ENCODE data around the gene MILR1.
"Not testable (repeated sequence)": the region's sequence is repeated elsewhere in the genome, so short reads cannot be mapped to it uniquely, and the experiment has no call there.

The MILR1 gene
- total RNA-seq, result 0 to 0.06 reads per million in 2 experiments

DNA sequence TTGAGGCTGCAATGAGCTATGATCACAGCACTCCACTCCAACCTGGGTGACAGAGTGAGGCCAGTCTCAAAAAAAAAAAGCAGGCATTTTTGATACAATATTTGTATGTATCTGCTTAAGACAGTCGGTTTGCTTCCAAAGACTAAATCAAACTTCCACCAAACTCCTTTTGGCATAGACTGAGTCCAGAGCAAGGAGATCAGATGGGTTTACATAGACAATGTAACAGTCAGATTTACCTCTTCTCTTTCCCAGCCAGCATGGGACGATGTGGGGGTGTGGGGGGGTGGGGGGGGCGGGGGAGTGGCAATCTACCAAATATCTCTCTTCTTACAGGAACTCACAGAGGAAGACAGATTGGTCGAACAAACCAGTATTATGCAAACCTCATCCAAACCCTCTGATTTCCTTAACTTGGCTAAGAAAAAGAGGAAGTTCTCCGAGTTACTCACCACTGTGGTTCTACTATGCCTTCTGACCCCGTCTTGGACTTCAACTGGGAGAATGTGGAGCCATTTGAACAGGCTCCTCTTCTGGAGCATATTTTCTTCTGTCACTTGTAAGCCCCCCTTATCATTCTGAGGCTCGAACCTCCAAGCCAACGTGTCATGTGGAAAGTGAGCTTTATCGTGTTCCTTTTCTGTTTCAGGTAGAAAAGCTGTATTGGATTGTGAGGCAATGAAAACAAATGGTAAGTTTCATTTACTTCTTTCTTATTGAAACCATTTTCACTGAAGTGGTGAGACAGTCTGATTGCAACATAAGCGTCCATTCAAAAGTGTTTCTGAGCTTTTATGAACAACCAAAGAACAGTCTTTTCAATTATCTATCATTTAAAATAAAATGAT, at the start of gene MILR1:
TSS of gene MILR1 (plus strand) at position 451 of the 848 bp plus-strand sequence. CDS start at position 505, 54 bp downstream.
- no peak for DNase-seq (ENCODE audit: low read depth)

DNA sequence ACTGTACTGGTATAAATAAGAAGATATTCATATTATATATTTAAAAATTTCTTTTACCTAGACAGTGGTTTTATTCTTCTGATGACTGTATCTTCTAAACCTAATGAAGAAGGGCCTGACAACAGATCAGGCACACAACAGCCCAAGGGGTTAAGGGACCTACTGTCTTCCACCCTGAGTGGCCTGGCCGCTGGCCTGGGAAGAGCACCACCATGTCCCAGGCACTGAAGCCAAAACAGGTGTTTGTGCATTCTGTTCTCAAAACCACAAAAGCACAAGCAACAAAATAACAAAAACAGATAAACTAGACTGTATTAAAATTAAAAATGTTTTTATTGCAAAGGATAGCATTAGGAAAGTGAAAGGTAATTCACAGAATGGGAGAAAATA, 49.2 kb upstream of the MILR1 start:
- DNase-seq (ENCODE audit: low read depth), result no peak

DNA sequence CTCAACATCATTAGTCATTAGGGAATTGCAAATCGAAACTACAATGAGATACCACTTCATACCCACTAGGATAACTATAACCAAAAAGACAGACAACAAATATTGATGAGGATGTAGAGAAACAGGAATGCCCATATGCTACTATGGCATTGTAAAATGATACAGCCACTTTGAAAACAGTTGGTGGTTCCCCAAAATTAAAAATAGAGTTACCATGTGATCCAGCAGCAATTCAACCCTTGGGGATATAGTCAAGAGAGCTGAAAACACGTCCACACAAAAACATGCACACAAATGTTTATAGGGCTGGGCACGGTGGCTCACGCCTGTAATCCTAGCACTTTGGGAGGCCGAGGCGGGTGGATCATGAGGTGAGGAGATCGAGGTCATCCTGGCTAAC, 48.3 kb upstream of the MILR1 start:
- DNase-seq (ENCODE audit: low read depth), result no peak

DNA sequence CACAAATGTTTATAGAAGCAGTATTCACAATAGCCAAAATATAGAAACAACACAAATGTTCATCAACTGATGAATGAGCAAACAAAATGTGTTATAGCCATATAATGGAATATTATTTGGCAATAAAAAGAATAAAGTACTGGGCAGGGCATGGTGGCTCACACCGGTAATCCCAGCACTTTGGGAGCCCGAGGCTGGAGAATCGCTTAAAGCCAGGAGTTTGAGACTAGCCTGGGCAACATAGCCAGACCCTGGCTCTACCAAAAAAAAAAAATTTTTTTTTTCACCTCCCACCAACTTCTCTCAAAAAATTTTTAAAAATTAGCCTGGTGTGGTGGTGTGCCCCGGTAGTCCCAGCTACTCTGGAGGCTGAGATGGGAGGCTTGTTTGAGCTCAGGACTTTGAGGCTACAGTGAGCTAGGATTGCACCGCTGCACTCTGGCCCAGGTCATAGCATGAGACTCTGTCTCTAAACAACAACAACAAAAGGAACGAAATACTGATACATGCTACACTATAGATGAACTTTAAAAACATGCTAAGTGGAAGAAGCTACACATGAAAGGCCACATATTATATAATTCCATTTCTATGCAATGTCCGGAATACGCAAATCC, 47.6 kb upstream of the MILR1 start:
- no peak for DNase-seq (ENCODE audit: low read depth)

DNA sequence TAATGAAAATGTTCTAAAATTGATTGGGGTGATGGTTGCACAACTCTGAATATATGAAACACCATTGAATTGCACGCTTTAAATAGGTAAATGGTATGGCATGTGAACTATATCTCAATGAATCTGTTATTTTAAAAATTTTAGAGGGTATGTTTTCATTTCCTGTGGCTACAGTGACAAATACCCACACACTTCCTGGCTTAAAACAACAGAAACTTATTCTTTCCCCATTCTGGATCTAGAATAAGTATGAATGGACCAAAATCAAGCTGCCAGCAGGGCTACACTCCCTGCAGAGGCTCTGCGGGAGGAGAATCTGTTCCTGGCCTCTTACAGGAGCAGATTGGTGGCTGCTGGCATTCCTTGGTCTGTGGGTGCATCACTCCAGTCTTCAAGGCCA, 47.0 kb upstream of the MILR1 start:
- no peak for DNase-seq (ENCODE audit: low read depth)

- no peak for DNase-seq (ENCODE audit: low read depth)
Observed at GRCh38 chr17:64402469-64402868, 46.4 kb upstream of the MILR1 start.

- DNase-seq (ENCODE audit: low read depth), result no peak
Observed at GRCh38 chr17:64403881-64404460, 44.9 kb upstream of the MILR1 start.

DNA sequence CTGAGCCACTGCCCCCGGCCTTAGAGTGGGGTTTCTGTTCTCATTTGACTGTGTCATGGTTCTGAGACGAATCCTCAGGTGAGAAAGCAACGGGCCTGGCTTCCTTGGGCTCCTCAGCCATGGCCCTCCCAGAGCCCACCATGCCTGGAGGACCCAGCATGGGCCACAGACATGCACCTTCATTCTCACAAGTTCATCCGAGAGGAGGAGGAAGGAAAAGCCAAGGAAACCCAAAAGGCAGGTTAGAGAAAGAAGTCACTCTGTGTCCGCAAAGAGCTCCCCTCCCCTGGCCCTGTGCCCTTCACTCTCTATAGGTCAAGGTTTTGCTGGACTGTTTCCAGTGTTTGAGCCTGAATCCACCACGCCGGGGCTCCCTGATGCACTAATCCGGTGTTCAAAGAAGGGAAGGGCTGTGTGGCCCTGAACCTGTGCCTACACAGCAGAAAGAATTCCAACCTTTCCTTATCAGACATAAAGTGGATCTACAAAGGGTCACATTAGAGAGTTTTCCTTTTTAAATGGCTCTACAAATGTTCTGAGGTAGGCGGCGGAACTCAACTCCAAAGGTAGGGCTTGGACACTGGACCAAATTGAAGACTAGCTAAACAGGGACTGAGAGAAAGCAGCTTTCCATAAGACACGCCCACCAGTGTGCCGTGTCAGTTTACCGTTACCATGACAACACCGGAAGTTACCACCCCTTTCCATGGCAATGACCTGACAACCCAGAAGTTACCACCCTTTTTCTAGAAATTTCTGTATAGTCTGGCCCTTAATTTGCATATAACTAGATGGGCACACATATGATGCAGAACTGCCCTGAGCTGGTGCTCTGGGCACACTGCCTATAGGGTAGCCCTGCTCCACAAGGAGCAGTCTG, 42.4 kb upstream of the MILR1 start:
- DNase-seq (ENCODE audit: low read depth), result no peak

GRCh38 chr17:64410750-64411490, 38.0 kb upstream of the MILR1 start:
- no peak for DNase-seq (ENCODE audit: low read depth)

- DNase-seq (ENCODE audit: low read depth), result no peak
Observed at GRCh38 chr17:64411999-64412771, 36.7 kb upstream of the MILR1 start.

GRCh38 chr17:64412944-64413381, 36.0 kb upstream of the MILR1 start:
- DNase-seq (ENCODE audit: low read depth), result no peak

GRCh38 chr17:64413513-64413912, 35.4 kb upstream of the MILR1 start:
- DNase-seq (ENCODE audit: low read depth), result no peak

DNA sequence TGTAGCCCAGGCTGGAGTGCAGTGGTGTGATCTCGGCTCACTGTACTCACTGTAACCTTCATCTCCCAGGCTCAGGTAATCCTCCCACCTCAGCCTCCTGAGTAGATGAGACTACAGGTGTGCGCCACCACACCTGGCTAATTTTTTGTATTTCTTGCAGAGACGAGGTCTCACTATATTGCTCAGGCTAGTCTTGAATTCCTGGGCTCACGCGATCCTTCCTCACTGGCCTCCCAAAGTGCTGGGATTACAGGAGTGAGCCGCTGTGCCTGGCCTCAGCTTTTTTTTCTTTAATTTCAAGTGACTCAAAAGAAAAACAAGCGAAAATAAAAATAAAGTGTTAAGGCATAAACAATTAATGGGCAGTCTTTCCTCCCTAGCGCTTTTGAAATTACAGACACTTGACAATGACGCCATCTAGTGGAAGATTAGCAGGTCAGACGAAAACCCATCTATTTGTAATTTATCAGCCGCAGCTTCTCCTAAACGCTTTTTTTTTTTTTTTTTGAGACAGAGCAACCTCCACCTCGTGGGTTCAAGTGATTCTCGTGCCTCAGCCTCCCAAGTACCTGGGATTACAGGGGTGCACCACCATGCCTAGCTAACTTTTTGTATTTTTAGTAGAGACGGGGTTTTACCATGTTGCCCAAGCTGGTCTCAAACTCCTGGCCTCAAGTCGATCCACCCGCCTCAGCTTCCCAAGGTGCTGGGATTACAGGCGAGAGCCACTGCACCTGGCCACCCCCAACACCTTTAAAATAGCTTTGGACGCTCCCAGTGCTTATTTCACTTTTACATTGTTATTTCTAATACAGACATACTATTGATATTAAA, 30.2 kb upstream of the MILR1 start:
- DNase-seq (ENCODE audit: low read depth), result no peak

DNA sequence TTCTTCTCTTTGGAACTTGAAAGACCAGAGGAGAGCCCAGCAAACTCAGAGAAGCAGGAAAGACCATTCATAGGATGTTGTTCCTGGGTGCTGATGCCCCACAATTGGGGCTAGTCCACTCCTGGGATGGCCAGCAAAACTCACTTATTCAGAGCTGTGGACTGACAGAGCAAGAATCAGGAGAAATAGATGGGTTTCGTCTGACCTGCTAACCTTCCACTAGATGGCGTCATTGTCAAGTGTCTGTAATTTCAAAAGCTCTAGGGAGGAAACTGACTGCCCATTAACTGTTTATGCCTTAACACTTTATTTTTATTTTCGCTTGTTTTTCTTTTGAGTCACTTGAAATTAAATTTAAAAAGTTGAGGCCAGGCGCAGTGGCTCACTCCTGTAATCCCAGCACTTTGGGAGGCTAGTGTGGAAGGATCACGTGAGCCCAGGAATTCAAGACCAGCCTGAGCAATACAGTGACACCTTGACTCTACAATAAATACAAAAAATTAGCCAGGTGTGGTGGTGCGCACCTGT, 28.7 kb upstream of the MILR1 start:
- DNase-seq (ENCODE audit: low read depth), result no peak

- not testable (repeated sequence) for DNase-seq (ENCODE audit: low read depth)
Observed at GRCh38 chr17:64422121-64422520, 26.8 kb upstream of the MILR1 start.

GRCh38 chr17:64423881-64424280, 25.0 kb upstream of the MILR1 start:
- no peak for DNase-seq (ENCODE audit: low read depth)

DNA sequence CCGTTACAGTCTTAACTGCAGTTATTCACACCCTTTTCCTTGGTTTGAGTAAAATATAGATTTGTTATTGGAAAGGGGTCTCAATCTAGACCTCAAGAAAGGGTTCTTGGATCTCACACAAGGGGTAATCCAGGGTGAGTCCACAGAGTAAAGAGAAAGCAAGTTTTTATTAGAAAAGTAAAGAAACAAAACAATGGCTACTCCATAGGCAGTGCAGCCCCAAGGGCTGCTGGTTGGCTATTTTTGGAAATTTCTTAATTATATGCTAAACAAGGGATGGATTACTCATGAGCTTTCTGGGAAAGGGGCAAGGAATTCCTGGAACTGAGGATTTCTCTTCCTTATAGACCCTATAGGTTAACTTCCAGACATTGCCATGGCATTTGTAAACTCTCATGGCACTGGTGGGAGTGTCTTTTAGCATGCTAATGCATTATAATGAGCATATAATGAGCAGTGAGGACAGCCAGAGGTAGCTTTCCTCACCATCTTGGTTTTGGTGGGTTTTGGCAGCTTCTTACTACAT, 24.5 kb upstream of the MILR1 start:
- no peak for DNase-seq (ENCODE audit: low read depth)

DNA sequence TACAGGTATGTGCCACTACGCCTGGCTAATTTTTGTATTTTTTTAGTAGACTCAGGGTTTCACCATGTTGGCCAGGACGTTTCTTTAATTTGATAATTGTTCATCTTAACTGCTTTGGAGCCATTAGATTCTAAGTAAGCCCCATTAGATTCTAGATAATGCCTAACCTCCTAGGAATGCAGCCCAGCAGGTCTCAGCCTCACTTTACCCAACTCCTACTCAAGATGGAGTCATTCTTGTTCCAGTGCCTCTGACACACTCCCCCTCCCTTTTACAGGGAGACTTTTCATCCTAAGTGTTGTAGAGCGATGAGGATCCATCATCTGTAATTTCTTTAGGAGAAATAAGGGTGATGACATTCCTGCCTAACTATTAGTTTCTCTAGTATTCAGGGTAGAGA, 23.7 kb upstream of the MILR1 start:
- no peak for DNase-seq (ENCODE audit: low read depth)

GRCh38 chr17:64426596-64426995, 22.3 kb upstream of the MILR1 start:
- no peak for DNase-seq (ENCODE audit: low read depth)
